MM.1S (cell line): ENCODE data around the gene FCSK.

Source experiments
- DNase-seq: peaks from one replicate; pipeline ENCODE4 v3.0.0-alpha.2; 2015
- H2AFZ ChIP-seq: fragments of 300-600 bp; sonication (generic); 2 replicates; pipeline ENCODE4 v1.6.0; 2016; ENCODE audit warnings: antibody characterized with exemption, low read length
- H3F3A ChIP-seq: fragments of 300-600 bp; sonication (generic); 2 replicates; pipeline ENCODE4 v1.6.1; 2016; ENCODE audit warnings: mild to moderate bottlenecking, antibody characterized with exemption, low read length, moderate library complexity, mixed read lengths; ENCODE audit not compliant: insufficient read depth
- H3K27ac ChIP-seq: fragments of 300-600 bp; sonication (generic); 2 replicates; pipeline ENCODE4 v1.5.1; 2016; ENCODE audit warnings: mild to moderate bottlenecking, low read length
- H3K27me3 ChIP-seq: fragments of 300-600 bp; sonication (generic); replicated peaks from 2 replicates; pipeline ENCODE4 v1.6.0; 2016; ENCODE audit warnings: low read length; ENCODE audit not compliant: insufficient read depth
- H3K36me3 ChIP-seq: fragments of 300-600 bp; sonication (generic); replicated peaks from 2 replicates; pipeline ENCODE4 v1.6.1; 2016; ENCODE audit warnings: mild to moderate bottlenecking, low read length, mixed read lengths; ENCODE audit not compliant: insufficient read depth
- H3K4me1 ChIP-seq: fragments of 300-600 bp; sonication (generic); 2 replicates; pipeline ENCODE4 v1.6.1; 2016; ENCODE audit warnings: low read length, mixed read lengths
- H3K4me2 ChIP-seq: fragments of 300-600 bp; sonication (generic); 2 replicates; pipeline ENCODE4 v1.6.0; 2016; ENCODE audit warnings: low read depth, low read length
- H3K4me3 ChIP-seq: fragments of 300-600 bp; sonication (generic); 2 replicates; pipeline ENCODE4 v1.5.1; 2016; ENCODE audit warnings: low read length, mixed read lengths
- H3K79me2 ChIP-seq: fragments of 300-600 bp; sonication (generic); 2 replicates; pipeline ENCODE4 v1.6.1; 2016; ENCODE audit warnings: mixed run types, low read length, mixed read lengths
- H3K9ac ChIP-seq: fragments of 300-600 bp; sonication (generic); 2 replicates; pipeline ENCODE4 v1.6.1; 2016; ENCODE audit warnings: low read length, mixed read lengths
- H3K9me2 ChIP-seq: fragments of 300-600 bp; sonication (generic); replicated peaks from 2 replicates; pipeline ENCODE4 v1.6.1; 2016; ENCODE audit warnings: mild to moderate bottlenecking, low read length, mixed read lengths; ENCODE audit not compliant: insufficient read depth
- H3K9me3 ChIP-seq: fragments of 300-600 bp; sonication (generic); replicated peaks from 2 replicates; pipeline ENCODE4 v1.6.1; 2016; ENCODE audit warnings: mild to moderate bottlenecking, low read length, mixed read lengths; ENCODE audit not compliant: insufficient read depth
- H4K20me1 ChIP-seq: fragments of 300-600 bp; sonication (generic); 2 replicates; pipeline ENCODE4 v1.6.1; 2016; ENCODE audit warnings: mild to moderate bottlenecking, low read length, moderate library complexity, mixed read lengths; ENCODE audit not compliant: insufficient read depth
- CTCF ChIP-seq: fragments of 300-600 bp; sonication (generic); IDR thresholded peaks from 2 replicates; pipeline ENCODE4 v1.5.1; 2016; ENCODE audit warnings: antibody characterized with exemption, low read length, mixed read lengths
- EZH2 ChIP-seq: fragments of 300-600 bp; sonication (generic); optimal IDR thresholded peaks from 2 replicates; pipeline ENCODE3; 2017; ENCODE audit warnings: low read depth, mild to moderate bottlenecking, antibody characterized with exemption, low read length, mixed read lengths
- EZH2phosphoT487 ChIP-seq: fragments of 300-600 bp; sonication (generic); IDR thresholded peaks from 2 replicates; pipeline ENCODE4 v1.6.1; 2018; ENCODE audit warnings: antibody characterized with exemption, low read length

The FCSK gene

GRCh38 chr16:70438969-70439862 lies 15.2 kb upstream of the FCSK start, which contains the start of gene ST3GAL2:
ST3GAL2 (minus strand) TSS chr16:70439100; CDS start chr16:70398530, 40,570 bp downstream.
- Histone ChIP-seq H3K36me3 (no peaks in the 10 kb centered on the region), H3K4me1 (peaks cover 16% of the 10 kb centered on the region; the same call in 1 of the 2 replicates), H3K4me2 (peak within 1 kb of the TSS; percentile 96), H3K9ac (peak within 1 kb of the TSS; percentile 44; the same call in 1 of the 2 replicates), H3K79me2 (peaks cover 33% of the 10 kb centered on the region), H3K9me3 (no peaks in the 10 kb centered on the region), H2AFZ (peak within 1 kb of the TSS; percentile 97), H3K27me3 (no peaks in the 10 kb centered on the region), H4K20me1 (no peaks in the 10 kb centered on the region), H3K4me3 (peak within 1 kb of the TSS; percentile 84), H3K9me2 (no peaks in the 10 kb centered on the region), H3F3A (no peaks in the 10 kb centered on the region), H3K27ac (no peak within 1 kb of the TSS)
- peak; percentile 92 for DNase-seq
- TF ChIP-seq EZH2phosphoT487 (no peak), EZH2 (no peak), CTCF (no peak)

GRCh38 chr16:70440009-70440692 lies 14.2 kb upstream of the FCSK start:
- no peak for TF ChIP-seq EZH2phosphoT487
- TF ChIP-seq CTCF, result no peak
- TF ChIP-seq EZH2, result no peak
- peak overlapping the region; percentile 97 for H2AFZ ChIP-seq
- H3K79me2 ChIP-seq, result peaks cover 24% of the 10 kb centered on the region
- H3K9ac ChIP-seq, result no peak overlapping the region; the same call in 1 of the 2 replicates
- no peaks in the 10 kb centered on the region for H3K36me3 ChIP-seq
- peak overlapping the region; percentile 96; the same call in 1 of the 2 replicates for H3K4me2 ChIP-seq
- no peak overlapping the region for H3K27ac ChIP-seq
- no peaks in the 10 kb centered on the region for H3K9me3 ChIP-seq
- no peaks in the 10 kb centered on the region for H3K9me2 ChIP-seq
- no peaks in the 10 kb centered on the region for H4K20me1 ChIP-seq
- H3K4me1 ChIP-seq, result peaks cover 9% of the 10 kb centered on the region; the same call in 1 of the 2 replicates
- no peaks in the 10 kb centered on the region for H3K27me3 ChIP-seq
- peak overlapping the region; percentile 84; the same call in 1 of the 2 replicates for H3K4me3 ChIP-seq
- DNase-seq, result no peak
- no peaks in the 10 kb centered on the region for H3F3A ChIP-seq

GRCh38 chr16:70441406-70441990 lies 12.9 kb upstream of the FCSK start:
- TF ChIP-seq CTCF, result no peak
- TF ChIP-seq EZH2, result no peak
- TF ChIP-seq EZH2phosphoT487, result no peak

More at GRCh38 chr16:70441406-70441990, 12.9 kb upstream of the FCSK start:
- H3K27me3 ChIP-seq, result no peaks in the 10 kb centered on the region
- H3K9ac ChIP-seq, result no peak overlapping the region
- no peaks in the 10 kb centered on the region for H3K36me3 ChIP-seq
- H2AFZ ChIP-seq, result no peak overlapping the region
- no peak for DNase-seq
- H3K9me3 ChIP-seq, result no peaks in the 10 kb centered on the region
- H4K20me1 ChIP-seq, result no peaks in the 10 kb centered on the region
- no peaks in the 10 kb centered on the region for H3F3A ChIP-seq
- no peak overlapping the region for H3K4me2 ChIP-seq
- no peak overlapping the region for H3K27ac ChIP-seq
- H3K79me2 ChIP-seq, result peaks cover 19% of the 10 kb centered on the region
- H3K4me3 ChIP-seq, result no peak overlapping the region
- H3K9me2 ChIP-seq, result no peaks in the 10 kb centered on the region
- peaks cover 9% of the 10 kb centered on the region; the same call in 1 of the 2 replicates for H3K4me1 ChIP-seq
